HCT116 (cell line): ENCODE results near the gene VAV1. TPM values are rescaled to one million over a fixed set of nuclear protein-coding genes. Genes with fewer than 3 reads are reported as not detected.

Experiments used
- ATAC-seq: fragments of 200-7000 bp; cut with Tn5 transposase; 2 replicates; pipeline ENCODE4 v1.9.1; 2020; ENCODE audit warnings: mild to moderate bottlenecking, moderate library complexity
- BruUV-seq: library from RNA; stranded (reverse); fragments of 400-500 nt; replicated peaks from 2 replicates; lab custom pipeline; 2021; lab: Mats Ljungman, UMichigan
- CTCF ChIA-PET: fragments of 300-600 bp; sonication (Branson Sonifier 250); formaldehyde crosslinking; loops from one replicate; lab custom pipeline; 2021; ENCODE audit warnings: antibody characterized with exemption; lab: Charles Lee
- POLR2A ChIA-PET: fragments of 300-600, 350-600 bp; sonication (Branson Sonifier 250); formaldehyde crosslinking; loops from one replicate; lab custom pipeline; 2021; ENCODE audit warnings: antibody characterized with exemption; lab: Charles Lee
- RAD21 ChIA-PET, 2 experiments: fragments of 300-600 bp; sonication (Branson Sonifier 250); formaldehyde crosslinking; loops; one replicate each; lab custom pipeline; 2023; ENCODE audit warnings: low total read pairs in 2 of 2; ENCODE audit not compliant: uncharacterized antibody in 2 of 2, unreplicated experiment in 2 of 2, low non-redundant PET in 1 of 2; lab: Charles Lee
- DNase-seq: peaks from one replicate; pipeline ENCODE4 v3.0.0-alpha.2; 2010; ENCODE audit warnings: low read depth, low spot score
- H2AFZ ChIP-seq: fragments of 200-600 bp; shearing (Covaris generic), sonication (generic); 2 replicates; pipeline ENCODE4 v1.6.1; 2017; ENCODE audit warnings: low read depth, mixed run types, mixed read lengths, antibody characterized with exemption, low read length; ENCODE audit not compliant: poor library complexity, severe bottlenecking
- H3K27ac ChIP-seq: 2 replicates; pipeline ENCODE4 v1.5.1; 2012; ENCODE audit warnings: low read depth, low read length
- H3K27me3 ChIP-seq: fragments of 200-600 bp; sonication (generic); 2 replicates; pipeline ENCODE4 v1.6.1; 2016; ENCODE audit warnings: mixed run types, low read length, mixed read lengths; ENCODE audit not compliant: insufficient read depth
- H3K36me3 ChIP-seq, 2 experiments: fragments of 200-500 bp in 1 of 2; fragments of 200-600 bp in 1 of 2; sonication (Bioruptor generic) in 1 of 2; sonication (generic) in 1 of 2; 2 replicates each; pipeline versions ENCODE4 v1.5.1 to v1.6.1; 2014 to 2016; ENCODE audit warnings: low read length in 2 of 2, inconsistent platforms in 1 of 2, mixed read lengths in 1 of 2, mixed run types in 1 of 2; ENCODE audit not compliant: insufficient read depth in 2 of 2, control insufficient read depth in 1 of 2
- H3K4me1 ChIP-seq, 2 experiments: fragments of 200-600 bp in 1 of 2; sonication (generic) in 1 of 2; 2 replicates each; pipeline versions ENCODE4 v1.5.1 to v1.6.1; 2012 to 2017; ENCODE audit warnings: low read length in 2 of 2, inconsistent platforms in 1 of 2, mild to moderate bottlenecking in 1 of 2, mixed read lengths in 1 of 2, mixed run types in 1 of 2, moderate library complexity in 1 of 2; ENCODE audit not compliant: insufficient read depth in 2 of 2, control insufficient read depth in 1 of 2
- H3K4me2 ChIP-seq: fragments of 200-600 bp; sonication (generic); 2 replicates; pipeline ENCODE4 v1.6.1; 2017; ENCODE audit warnings: mixed run types, low read length, mixed read lengths
- H3K4me3 ChIP-seq, 2 experiments: fragments of 200-600 bp in 1 of 2; sonication (generic) in 1 of 2; replicated peaks in 1 of 2; 2 replicates each; pipeline ENCODE4 v1.5.1; 2011 to 2016; ENCODE audit warnings: low read length in 2 of 2, control low read depth in 1 of 2, low read depth in 1 of 2, mild to moderate bottlenecking in 1 of 2, mixed read lengths in 1 of 2, mixed run types in 1 of 2
- H3K79me2 ChIP-seq: fragments of 200-600 bp; sonication (generic); 2 replicates; pipeline ENCODE4 v1.6.1; 2017; ENCODE audit warnings: mild to moderate bottlenecking, mixed run types, low read length, moderate library complexity, mixed read lengths; ENCODE audit not compliant: insufficient read depth
- H3K9ac ChIP-seq: fragments of 200-600 bp; sonication (generic); 2 replicates; pipeline ENCODE4 v1.6.1; 2016; ENCODE audit warnings: low read length, mixed read lengths
- H3K9me2 ChIP-seq: fragments of 200-600 bp; sonication (generic), shearing (Covaris generic); 2 replicates; pipeline ENCODE4 v1.6.1; 2017; ENCODE audit warnings: mixed run types, mild to moderate bottlenecking, moderate library complexity; ENCODE audit not compliant: insufficient read depth
- H3K9me3 ChIP-seq, 2 experiments: fragments of 200-500 bp in 1 of 2; fragments of 200-600 bp in 1 of 2; sonication (Bioruptor generic) in 1 of 2; sonication (generic) in 1 of 2; 2 replicates each; pipeline ENCODE4 v1.6.1; 2014 to 2017; ENCODE audit warnings: low read length in 2 of 2, mixed read lengths in 2 of 2, inconsistent platforms in 1 of 2, low read depth in 1 of 2, mild to moderate bottlenecking in 1 of 2, mixed run types in 1 of 2, moderate library complexity in 1 of 2; ENCODE audit not compliant: control insufficient read depth in 1 of 2, insufficient read depth in 1 of 2
- H4K20me1 ChIP-seq: fragments of 200-600 bp; sonication (generic), shearing (Covaris generic); 2 replicates; pipeline ENCODE4 v1.6.1; 2017; ENCODE audit warnings: mixed run types, mild to moderate bottlenecking, moderate library complexity; ENCODE audit not compliant: insufficient read depth
- CEBPB ChIP-seq: IDR thresholded peaks from 2 replicates; pipeline ENCODE4 v1.6.1; 2012; ENCODE audit warnings: low read depth
- EGR1 ChIP-seq: IDR thresholded peaks from 2 replicates; pipeline ENCODE4 v1.6.1; 2012; ENCODE audit warnings: low read depth
- EZH2 ChIP-seq: fragments of 200-600 bp; sonication (generic); IDR thresholded peaks from 2 replicates; pipeline ENCODE4 v1.6.1; 2017; ENCODE audit warnings: antibody characterized with exemption, mixed run types
- FOSL1 ChIP-seq: IDR thresholded peaks from 2 replicates; pipeline ENCODE4 v1.6.1; 2012; ENCODE audit warnings: low read depth
- POLR2A ChIP-seq: IDR thresholded peaks from 2 replicates; pipeline ENCODE4 v1.7.0; 2011; ENCODE audit warnings: borderline replicate concordance; ENCODE audit not compliant: insufficient read depth, insufficient read length; ENCODE audit errors: extremely low read depth
- RAD21 ChIP-seq: IDR thresholded peaks from 2 replicates; pipeline ENCODE4 v1.6.1; 2012; ENCODE audit warnings: low read depth, mild to moderate bottlenecking
- SIN3A ChIP-seq: IDR thresholded peaks from 2 replicates; pipeline ENCODE4 v1.6.1; 2012; ENCODE audit warnings: low read depth
- SP1 ChIP-seq: IDR thresholded peaks from 2 replicates; pipeline ENCODE4 v1.6.1; 2012; ENCODE audit warnings: low read depth
- SRF ChIP-seq: IDR thresholded peaks from 2 replicates; pipeline ENCODE4 v1.6.1; 2012; ENCODE audit warnings: low read depth
- TCF7L2 ChIP-seq: IDR thresholded peaks from 2 replicates; pipeline ENCODE4 v1.7.0; 2011; ENCODE audit warnings: borderline replicate concordance, inconsistent platforms; ENCODE audit not compliant: insufficient read depth, insufficient read length; ENCODE audit errors: extremely low read depth
- YY1 ChIP-seq: IDR thresholded peaks from 2 replicates; pipeline ENCODE4 v1.6.1; 2011; ENCODE audit warnings: low read length, low read depth, moderate library complexity, mild to moderate bottlenecking; ENCODE audit not compliant: insufficient replicate concordance; ENCODE audit errors: extremely low read depth
- ZFX ChIP-seq: fragments of 450-650 bp; IDR thresholded peaks from 2 replicates; pipeline ENCODE4 v1.6.1; 2017
- ZNF274 ChIP-seq: fragments of 200-500 bp; sonication (Bioruptor generic); IDR thresholded peaks from 2 replicates; pipeline ENCODE4 v1.6.1; 2014; ENCODE audit warnings: mild to moderate bottlenecking, low read depth, low read length, inconsistent platforms
- intact Hi-C: fragments of 100-400 bp; cut with micrococcal nuclease; formaldehyde crosslinking; loops from 2 replicates; pipeline ENCODE4 v1.10.0; 2022
- total RNA-seq: library from RNA; stranded (reverse); gene quantifications from one replicate; pipeline ENCODE4 v1.2.1, GENCODE V29; 2021; ENCODE audit not compliant: unreplicated experiment
- TF ChIP-seq, protein P1 (sequence below), 3 experiments: fragments of 200-600 bp in 1 of 3; sonication (generic) in 1 of 3; IDR thresholded peaks in 2 of 3; conservative IDR thresholded peaks in 1 of 3; 2 replicates each; pipeline ENCODE4 v1.5.1; 2012 to 2017; ENCODE audit warnings: low read depth in 2 of 3, low read length in 2 of 3, antibody characterized with exemption in 1 of 3, borderline replicate concordance in 1 of 3, control low read depth in 1 of 3, mild to moderate bottlenecking in 1 of 3, mixed read lengths in 1 of 3, mixed run types in 1 of 3, moderate library complexity in 1 of 3; ENCODE audit not compliant: insufficient read depth in 1 of 3
- TF ChIP-seq, protein P2 (sequence below): IDR thresholded peaks from 2 replicates; pipeline ENCODE4 v1.6.1; 2012

Gene VAV1
- total RNA-seq, 1 experiment from 2014 or later = 20.6 TPM

DNA sequence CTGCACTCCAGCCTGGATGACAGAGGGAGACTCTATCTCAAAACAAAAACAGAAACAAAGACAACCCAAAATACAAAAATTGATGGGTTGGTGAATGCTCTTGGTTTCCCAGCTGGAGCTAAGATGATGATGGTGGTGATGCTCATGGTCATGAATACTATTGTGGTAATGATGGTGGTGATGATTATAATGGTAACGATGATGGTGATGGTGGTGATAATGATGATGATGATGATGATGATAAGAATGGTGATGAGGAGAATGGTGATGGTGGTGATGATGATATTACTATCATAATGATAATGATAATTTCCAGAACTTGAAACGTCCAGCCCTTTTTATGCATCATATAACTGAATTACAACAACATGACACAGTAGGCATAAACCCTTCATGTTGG is 40.1 kb downstream of the VAV1 start:
- H3K27me3 ChIP-seq = no peaks in the 10 kb centered on the region
- H3K27ac ChIP-seq = no peak overlapping the region
- peaks cover 0 to 9% of the 10 kb centered on the region in 2 experiments; a peak in 2 of 4 replicates for H3K4me1 ChIP-seq
- H3K9me2 ChIP-seq = no peaks in the 10 kb centered on the region
- no peak for ATAC-seq
- H3K79me2 ChIP-seq = no peaks in the 10 kb centered on the region
- no peak for TF ChIP-seq SRF
- TF ChIP-seq ZFX = no peak
- no peak for TF ChIP-seq YY1
- TF ChIP-seq SP1 = no peak
- no peak for TF ChIP-seq SIN3A
- TF ChIP-seq TCF7L2 = no peak
- no peak for TF ChIP-seq EZH2
- TF ChIP-seq ZNF274 = no peak
- no peak for TF ChIP-seq RAD21
- no peak for TF ChIP-seq EGR1
- TF ChIP-seq CEBPB = no peak
- TF ChIP-seq, protein P1, sequence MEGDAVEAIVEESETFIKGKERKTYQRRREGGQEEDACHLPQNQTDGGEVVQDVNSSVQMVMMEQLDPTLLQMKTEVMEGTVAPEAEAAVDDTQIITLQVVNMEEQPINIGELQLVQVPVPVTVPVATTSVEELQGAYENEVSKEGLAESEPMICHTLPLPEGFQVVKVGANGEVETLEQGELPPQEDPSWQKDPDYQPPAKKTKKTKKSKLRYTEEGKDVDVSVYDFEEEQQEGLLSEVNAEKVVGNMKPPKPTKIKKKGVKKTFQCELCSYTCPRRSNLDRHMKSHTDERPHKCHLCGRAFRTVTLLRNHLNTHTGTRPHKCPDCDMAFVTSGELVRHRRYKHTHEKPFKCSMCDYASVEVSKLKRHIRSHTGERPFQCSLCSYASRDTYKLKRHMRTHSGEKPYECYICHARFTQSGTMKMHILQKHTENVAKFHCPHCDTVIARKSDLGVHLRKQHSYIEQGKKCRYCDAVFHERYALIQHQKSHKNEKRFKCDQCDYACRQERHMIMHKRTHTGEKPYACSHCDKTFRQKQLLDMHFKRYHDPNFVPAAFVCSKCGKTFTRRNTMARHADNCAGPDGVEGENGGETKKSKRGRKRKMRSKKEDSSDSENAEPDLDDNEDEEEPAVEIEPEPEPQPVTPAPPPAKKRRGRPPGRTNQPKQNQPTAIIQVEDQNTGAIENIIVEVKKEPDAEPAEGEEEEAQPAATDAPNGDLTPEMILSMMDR (IDR thresholded peaks at IDR 0.05 in 2 of 3, conservative IDR thresholded peaks at IDR 0.05 in 1 of 3; ENCODE audit: borderline replicate concordance in 1 of 3, insufficient read depth in 1 of 3, low read depth in 2 of 3, low read length in 2 of 3) = no peak
- no peak for TF ChIP-seq FOSL1
- TF ChIP-seq, protein P2, sequence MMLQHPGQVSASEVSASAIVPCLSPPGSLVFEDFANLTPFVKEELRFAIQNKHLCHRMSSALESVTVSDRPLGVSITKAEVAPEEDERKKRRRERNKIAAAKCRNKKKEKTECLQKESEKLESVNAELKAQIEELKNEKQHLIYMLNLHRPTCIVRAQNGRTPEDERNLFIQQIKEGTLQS = no peak
- TF ChIP-seq POLR2A = no peak
- TF ChIP-seq, all 23 proteins: peak for 0
- no peak for DNase-seq
- BruUV-seq = no TSS peak
- RAD21 ChIA-PET = no interaction called here
- CTCF ChIA-PET = interaction anchor here (1.1 kb wide), 1 partner anchor 152 kb away, joined by 3 read pairs; no protein-coding TSS in a partner anchor
- intact Hi-C loops = no loop called here
- H3K4me2 ChIP-seq = no peak overlapping the region
- H2AFZ ChIP-seq = no peak overlapping the region
- H3K9me3 ChIP-seq = peaks cover 0 to 3% of the 10 kb centered on the region in 2 experiments; a peak in 1 of 4 replicates
- H3K36me3 ChIP-seq = no peaks in the 10 kb centered on the region
- H3K9ac ChIP-seq = no peak overlapping the region
- H3K4me3 ChIP-seq = no peak overlapping the region
- POLR2A ChIA-PET = interaction anchor here (0.8 kb wide), 1 partner anchor 15 kb away, joined by 5 read pairs; no protein-coding TSS in a partner anchor
- H4K20me1 ChIP-seq = no peaks in the 10 kb centered on the region
